HepG2 (cell line): ENCODE data around the gene CPA2. TPM values are rescaled to one million over a fixed set of nuclear protein-coding genes. Genes with fewer than 3 reads are reported as not detected.

ENCODE experiments used
- ATAC-seq: fragments of 200-7000 bp; cut with Tn5 transposase; 3 replicates; pipeline ENCODE4 v1.9.1; 2020; ENCODE audit warnings: mild to moderate bottlenecking, moderate library complexity
- BruUV-seq: library from RNA; stranded (reverse); fragments of 400-500 nt; replicated peaks from 2 replicates; lab custom pipeline; 2021; lab: Mats Ljungman, UMichigan
- CTCF ChIA-PET: fragments of 300-600 bp; formaldehyde crosslinking; extraction: SDS; loops from one replicate; lab custom pipeline; 2021; ENCODE audit warnings: low total read pairs, inconsistent platforms, low intra/inter-chr PET ratio; lab: Yijun Ruan, JAX
- POLR2A ChIA-PET: fragments of 350-600 bp; sonication (Branson Sonifier 250); formaldehyde crosslinking; loops from one replicate; lab custom pipeline; 2020; ENCODE audit warnings: antibody characterized with exemption, inconsistent platforms; lab: Yijun Ruan, JAX
- DNase-seq: peaks from one replicate; pipeline ENCODE4 v3.0.0-alpha.2; 2015; ENCODE audit warnings: low spot score
- FAIRE-seq: peaks from 3 replicates; lab custom pipeline; 2011; peaks lifted over from hg19 to GRCh38; lab: Jason Lieb, UNC
- H2AFZ ChIP-seq: one replicate; pipeline ENCODE4 v1.6.1; 2011; ENCODE audit warnings: low read length, inconsistent platforms
- H3K27ac ChIP-seq: fragments of 300-600 bp; 3 replicates; pipeline ENCODE4 v1.8.0; 2011; ENCODE audit warnings: mixed run types, mild to moderate bottlenecking, mixed read lengths, low read length, inconsistent platforms; ENCODE audit not compliant: insufficient read depth; ENCODE audit errors: extremely low read length
- H3K27me3 ChIP-seq, 2 experiments: fragments of 200-600 bp in 1 of 2; 2 replicates in 1 of 2; 3 replicates in 1 of 2; pipeline versions ENCODE4 v1.6.0 to v1.8.0; 2011; ENCODE audit warnings: low read length in 2 of 2, mild to moderate bottlenecking in 2 of 2, moderate library complexity in 2 of 2, inconsistent platforms in 1 of 2; ENCODE audit not compliant: insufficient read depth in 2 of 2, control insufficient read depth in 1 of 2
- H3K36me3 ChIP-seq, 2 experiments: fragments of 200-600 bp in 1 of 2; replicated peaks in 1 of 2; 2 replicates in 1 of 2; 3 replicates in 1 of 2; pipeline versions ENCODE4 v1.5.1 to v1.8.0; 2011; ENCODE audit warnings: low read length in 2 of 2, inconsistent platforms in 1 of 2; ENCODE audit not compliant: insufficient read depth in 2 of 2, control insufficient read depth in 1 of 2
- H3K4me1 ChIP-seq: 2 replicates; pipeline ENCODE4 v1.5.1; 2012; ENCODE audit warnings: low read length, inconsistent platforms; ENCODE audit not compliant: insufficient read depth
- H3K4me2 ChIP-seq: 2 replicates; pipeline ENCODE4 v1.6.0; 2011; ENCODE audit warnings: low read depth, low read length, inconsistent platforms
- H3K4me3 ChIP-seq, 3 experiments: fragments of 200-600 bp in 1 of 3; sonication (generic), shearing (Covaris generic) in 1 of 3; replicated peaks in 1 of 3; 2 replicates each; pipeline ENCODE4 v1.5.1; 2011 to 2016; ENCODE audit warnings: low read length in 3 of 3, inconsistent platforms in 2 of 3, low read depth in 2 of 3, mild to moderate bottlenecking in 2 of 3, control low read depth in 1 of 3, mixed read lengths in 1 of 3; ENCODE audit not compliant: insufficient read depth in 1 of 3
- H3K79me2 ChIP-seq: one replicate; pipeline ENCODE4 v1.6.1; 2011; ENCODE audit warnings: low read length, inconsistent platforms; ENCODE audit not compliant: insufficient read depth
- H3K9ac ChIP-seq: 2 replicates; pipeline ENCODE4 v1.6.0; 2011; ENCODE audit warnings: mild to moderate bottlenecking, low read depth, low read length, inconsistent platforms; ENCODE audit not compliant: insufficient read depth
- H3K9me3 ChIP-seq: 2 replicates; pipeline ENCODE4 v1.5.1; 2012; ENCODE audit warnings: mild to moderate bottlenecking, low read length
- H4K20me1 ChIP-seq: 2 replicates; pipeline ENCODE4 v1.6.0; 2011; ENCODE audit warnings: inconsistent platforms, mild to moderate bottlenecking, low read length, moderate library complexity; ENCODE audit not compliant: insufficient read depth
- BHLHE40 ChIP-seq: IDR thresholded peaks from 2 replicates; pipeline ENCODE4 v1.6.1; 2011; ENCODE audit warnings: low read length, improper control_type of control experiment
- NR0B2 ChIP-seq: sonication (generic); formaldehyde crosslinking; IDR thresholded peaks from 2 replicates; pipeline ENCODE4 v1.4.0; 2020; ENCODE audit warnings: mild to moderate bottlenecking, missing genetic modification reagents
- PAXIP1 ChIP-seq: sonication (generic); formaldehyde crosslinking; conservative IDR thresholded peaks from 2 replicates; pipeline ENCODE4 v1.4.0; 2020; ENCODE audit warnings: mild to moderate bottlenecking, missing genetic modification reagents, moderate library complexity
- PHF5A ChIP-seq: IDR thresholded peaks from one replicate; pipeline ENCODE4 v1.6.1; 2018; ENCODE audit warnings: low read depth, missing genetic modification reagents; ENCODE audit not compliant: unreplicated experiment
- SALL2 ChIP-seq: sonication (generic); formaldehyde crosslinking; IDR thresholded peaks from 2 replicates; pipeline ENCODE4 v1.8.1; 2023; ENCODE audit warnings: mild to moderate bottlenecking, missing genetic modification reagents, inconsistent platforms
- THYN1 ChIP-seq: sonication (generic); formaldehyde crosslinking; IDR thresholded peaks from 2 replicates; pipeline ENCODE4 v1.8.1; 2023; ENCODE audit warnings: low read depth, mild to moderate bottlenecking, moderate library complexity, missing genetic modification reagents, borderline replicate concordance
- ZBTB38 ChIP-seq: sonication (generic); formaldehyde crosslinking; IDR thresholded peaks from 2 replicates; pipeline ENCODE4 v1.5.1; 2020; ENCODE audit warnings: mild to moderate bottlenecking, missing genetic modification reagents
- ZFP36L2 ChIP-seq: sonication (generic); formaldehyde crosslinking; IDR thresholded peaks from 2 replicates; pipeline ENCODE4 v1.4.0; 2020; ENCODE audit warnings: missing genetic modification reagents
- ZNF234 ChIP-seq: sonication (generic); formaldehyde crosslinking; conservative IDR thresholded peaks from 2 replicates; pipeline ENCODE4 v1.5.1; 2020; ENCODE audit warnings: mild to moderate bottlenecking, missing genetic modification reagents
- ZNF354B ChIP-seq: sonication (generic); formaldehyde crosslinking; IDR thresholded peaks from 2 replicates; pipeline ENCODE4 v1.8.0; 2022; ENCODE audit warnings: mild to moderate bottlenecking, missing genetic modification reagents
- ZNF512 ChIP-seq: sonication (generic); formaldehyde crosslinking; IDR thresholded peaks from 2 replicates; pipeline ENCODE4 v1.4.0; 2020; ENCODE audit warnings: mild to moderate bottlenecking, missing genetic modification reagents
- ZNF562 ChIP-seq: sonication (generic); formaldehyde crosslinking; IDR thresholded peaks from 2 replicates; pipeline ENCODE4 v1.8.0; 2022; ENCODE audit warnings: missing genetic modification reagents, borderline replicate concordance
- ZNF770 ChIP-seq: sonication (generic); formaldehyde crosslinking; IDR thresholded peaks from 2 replicates; pipeline ENCODE4 v1.5.0; 2020; ENCODE audit warnings: mild to moderate bottlenecking, missing genetic modification reagents
- ZSCAN29 ChIP-seq: sonication (generic); formaldehyde crosslinking; conservative IDR thresholded peaks from 2 replicates; pipeline ENCODE4 v1.4.0; 2020; ENCODE audit warnings: mild to moderate bottlenecking, missing genetic modification reagents
- WGBS: methylation state at CpG from one replicate; pipeline ENCODE4 v1.1.6; 2017; ENCODE audit warnings: low lambda C conversion rate; 5-methylcytosine and 5-hydroxymethylcytosine counted together
- in situ Hi-C: cut with HindIII; loops from 2 replicates; pipeline ENCODE4 v1.10.0; 2017; ENCODE audit warnings: low pct_unique_long_range_greater_than_20kb; ENCODE audit not compliant: extremely low pct_ligation_motif_present
- intact Hi-C: fragments of 100-400 bp; cut with micrococcal nuclease; formaldehyde crosslinking; loops from one replicate; pipeline ENCODE4 v1.10.0; 2022; ENCODE audit not compliant: unreplicated experiment
- polyA plus RNA-seq, 8 experiments: library from polyadenylated mRNA; depleted of rRNA in 3 of 8; stranded (reverse) in 7 of 8; unstranded in 1 of 8; fragments of >200 nt; fragmentation: Illumina TruSeq in 4 of 8; extraction: Trizol in 4 of 8; gene quantifications; 2 replicates each; pipeline versions ENCODE4 v1.2.1 to v1.2.3, GENCODE V29; 2011 to 2016; ENCODE audit warnings: low read depth in 4 of 8, missing spikeins in 1 of 8, mixed read lengths in 1 of 8; ENCODE audit not compliant: insufficient read depth in 1 of 8
- total RNA-seq, 5 experiments: library from RNA; depleted of rRNA; stranded (reverse); fragments of >200 nt; fragmentation: Illumina TruSeq; extraction: Trizol; gene quantifications; 2 replicates each; pipeline ENCODE4 v1.2.3, GENCODE V29; 2016; ENCODE audit warnings: low read depth in 1 of 5

Gene CPA2
- total and polyA plus RNA-seq, 2 of the 13 experiments (the other 11 are each of a cell fraction or from before 2014, with no cell fraction given), result not detected

GRCh38 chr7:130227883-130228575 lies 38.6 kb upstream of the CPA2 start (continued):
- TF ChIP-seq PHF5A, result no peak

- 76% methylated on average over 7 of the region's 7 CpGs for WGBS
- in situ Hi-C loops, result no loop called here
- TF ChIP-seq ZNF234 (CRISPR knock-in tag), result no peak
- TF ChIP-seq ZSCAN29 (CRISPR knock-in tag), result no peak
- TF ChIP-seq ZFP36L2 (CRISPR knock-in tag), result no peak
- TF ChIP-seq ZBTB38 (CRISPR knock-in tag), result no peak
- TF ChIP-seq ZNF354B (CRISPR knock-in tag), result no peak
- no peak for TF ChIP-seq NR0B2 (CRISPR knock-in tag)
- TF ChIP-seq ZNF562 (CRISPR knock-in tag), result no peak
- TF ChIP-seq SALL2 (CRISPR knock-in tag), result no peak
- TF ChIP-seq THYN1 (CRISPR knock-in tag), result no peak
- TF ChIP-seq ZNF770, result no peak
- TF ChIP-seq ZNF512 (CRISPR knock-in tag), result no peak
- TF ChIP-seq BHLHE40, result no peak
- no peak for TF ChIP-seq PAXIP1 (CRISPR knock-in tag)
These were observed 37.7 kb upstream of the CPA2 start for GRCh38 chr7:130228840-130229502.

More at GRCh38 chr7:130228840-130229502, 37.7 kb upstream of the CPA2 start:
- ChIA-PET CTCF (no interaction called here), POLR2A (no interaction called here)
- DNase-seq, result no peak
- Histone ChIP-seq H3K4me2 (no peak overlapping the region), H3K9ac (no peak overlapping the region), H3K4me1 (peaks cover 54% of the 10 kb centered on the region), H2AFZ (no peak overlapping the region), H3K27me3 (no peaks in the 10 kb centered on the region), H3K27ac (no peak overlapping the region), H3K36me3 (no peaks in the 10 kb centered on the region), H4K20me1 (no peaks in the 10 kb centered on the region), H3K9me3 (0 out of 2 replicates have a peak, but pooled peaks cover 10% of the 10 kb centered on the region), H3K79me2 (no peaks in the 10 kb centered on the region), H3K4me3 (no peak overlapping the region)
- intact Hi-C loops, result no loop called here
- no peak for FAIRE-seq
- no peak for ATAC-seq
- BruUV-seq, result no TSS peak
